ENCODE results near the gene AMBN. TPM values are rescaled to one million over a fixed set of nuclear protein-coding genes. Genes with fewer than 3 reads are reported as not detected.

AMBN gene
- total RNA-seq, 1 donor from 2014 or later: not detected

GRCh38 chr4:70586841-70587240 lies 5.2 kb upstream of the AMBN start:
- no peak for DNase-seq (ENCODE audit: low read depth)
- no peak overlapping the region for H3K4me3 ChIP-seq (ENCODE audit: low read depth, low read length)
- TF ChIP-seq CTCF (conservative IDR thresholded peaks at IDR 0.05; ENCODE audit: low read depth, low read length): no peak

- no peak for TF ChIP-seq CTCF (conservative IDR thresholded peaks at IDR 0.05; ENCODE audit: low read depth, low read length)
- no peak overlapping the region for H3K4me3 ChIP-seq (ENCODE audit: low read depth, low read length)
- DNase-seq (ENCODE audit: low read depth): no peak
These were observed 2.3 kb upstream of the AMBN start for GRCh38 chr4:70589785-70590184.

GRCh38 chr4:70594196-70594595 lies 2.1 kb downstream of the AMBN start:
- TF ChIP-seq CTCF (conservative IDR thresholded peaks at IDR 0.05; ENCODE audit: low read depth, low read length): no peak
- H3K4me3 ChIP-seq (ENCODE audit: low read depth, low read length): no peak overlapping the region
- no peak for DNase-seq (ENCODE audit: low read depth)

- TF ChIP-seq CTCF (conservative IDR thresholded peaks at IDR 0.05; ENCODE audit: low read depth, low read length): no peak
- no peak for DNase-seq (ENCODE audit: low read depth)
- H3K4me3 ChIP-seq (ENCODE audit: low read depth, low read length): no peak overlapping the region
These were observed 8.2 kb downstream of the AMBN start for GRCh38 chr4:70600305-70600704.

- TF ChIP-seq CTCF (conservative IDR thresholded peaks at IDR 0.05; ENCODE audit: low read depth, low read length): no peak
- no peak overlapping the region for H3K4me3 ChIP-seq (ENCODE audit: low read depth, low read length)
- DNase-seq (ENCODE audit: low read depth): no peak
These were observed 8.9 kb downstream of the AMBN start for GRCh38 chr4:70600977-70601376.

GRCh38 chr4:70601422-70602039 lies 9.5 kb downstream of the AMBN start:
- peak; percentile 39 for DNase-seq (ENCODE audit: low read depth)
- TF ChIP-seq CTCF (conservative IDR thresholded peaks at IDR 0.05; ENCODE audit: low read depth, low read length): peak; percentile 98
- H3K4me3 ChIP-seq (ENCODE audit: low read depth, low read length): no peak overlapping the region

GRCh38 chr4:70603856-70604255 lies 11.8 kb downstream of the AMBN start:
- no peak for DNase-seq (ENCODE audit: low read depth)
- TF ChIP-seq CTCF (conservative IDR thresholded peaks at IDR 0.05; ENCODE audit: low read depth, low read length): no peak
- no peak overlapping the region for H3K4me3 ChIP-seq (ENCODE audit: low read depth, low read length)

Measured in epithelial cell of proximal tubule (primary cell).